GM10248 (cell line): Measurements from ENCODE around the gene MGAT4B.

Experiments
- CTCF ChIA-PET: fragments of 300-600 bp; sonication (Branson Sonifier 250); formaldehyde crosslinking; extraction: SDS; loops from one replicate; lab custom pipeline; 2021; ENCODE audit warnings: antibody characterized with exemption; lab: Yijun Ruan, JAX
- POLR2A ChIA-PET: fragments of 350-650 bp; sonication (Branson Sonifier 250); formaldehyde crosslinking; extraction: SDS; loops from one replicate; lab custom pipeline; 2020; ENCODE audit warnings: antibody characterized with exemption; lab: Yijun Ruan, JAX
- DNase-seq: peaks from one replicate; pipeline ENCODE4 v3.0.0; 2012; ENCODE audit errors: extremely low spot score
- CTCF ChIP-seq: IDR thresholded peaks from 2 replicates; pipeline ENCODE4 v1.5.1; 2012; ENCODE audit warnings: mild to moderate bottlenecking, low read depth; ENCODE audit errors: extremely low read depth, missing control alignments, control extremely low read depth

The MGAT4B gene

GRCh38 chr5:179769796-179770195, 36.9 kb downstream of the MGAT4B start:
- ChIA-PET CTCF (interaction anchor here (1.7 to 2.0 kb wide), 2 partner anchors 11 to 24 kb away, joined by 4 to 8 read pairs; partner anchors contain the start of gene LTC4S), POLR2A (no interaction called here)
- TF ChIP-seq CTCF = no peak
- DNase-seq = no peak

GRCh38 chr5:179769271-179769670, 37.4 kb downstream of the MGAT4B start:
- CTCF ChIA-PET = interaction anchor here (1.7 to 2.5 kb wide), 4 partner anchors 11 to 34 kb away, joined by 4 to 14 read pairs (median 9); partner anchors contain the start of gene LTC4S
- POLR2A ChIA-PET = no interaction called here
- DNase-seq = no peak
- no peak for TF ChIP-seq CTCF

GRCh38 chr5:179768326-179769085, 38.2 kb downstream of the MGAT4B start:
- DNase-seq = no peak
- CTCF ChIA-PET = interaction anchor here (1.5 to 2.5 kb wide), 4 partner anchors 9 to 34 kb away, joined by 4 to 14 read pairs (median 9); no protein-coding TSS in a partner anchor
- POLR2A ChIA-PET = no interaction called here
- TF ChIP-seq CTCF = no peak

GRCh38 chr5:179767496-179768100, 39.1 kb downstream of the MGAT4B start:
- TF ChIP-seq CTCF = no peak
- DNase-seq = no peak
- ChIA-PET POLR2A (no interaction called here), CTCF (interaction anchor here (1.5 to 2.5 kb wide), 3 partner anchors 9 to 35 kb away, joined by 4 to 14 read pairs (median 10); no protein-coding TSS in a partner anchor)

- DNase-seq = no peak
- TF ChIP-seq CTCF = no peak
- CTCF ChIA-PET = interaction anchor here (1.5 to 2.5 kb wide), 3 partner anchors 8 to 36 kb away, joined by 4 to 14 read pairs (median 10); no protein-coding TSS in a partner anchor
- POLR2A ChIA-PET = no interaction called here
Measured at GRCh38 chr5:179766726-179767455, 39.8 kb downstream of the MGAT4B start.

GRCh38 chr5:179766021-179766725, 40.5 kb downstream of the MGAT4B start:
- no peak for TF ChIP-seq CTCF
- ChIA-PET POLR2A (no interaction called here), CTCF (no interaction called here)
- DNase-seq = no peak
